ENCODE measurements around the gene QSOX2.

The QSOX2 gene

DNA sequence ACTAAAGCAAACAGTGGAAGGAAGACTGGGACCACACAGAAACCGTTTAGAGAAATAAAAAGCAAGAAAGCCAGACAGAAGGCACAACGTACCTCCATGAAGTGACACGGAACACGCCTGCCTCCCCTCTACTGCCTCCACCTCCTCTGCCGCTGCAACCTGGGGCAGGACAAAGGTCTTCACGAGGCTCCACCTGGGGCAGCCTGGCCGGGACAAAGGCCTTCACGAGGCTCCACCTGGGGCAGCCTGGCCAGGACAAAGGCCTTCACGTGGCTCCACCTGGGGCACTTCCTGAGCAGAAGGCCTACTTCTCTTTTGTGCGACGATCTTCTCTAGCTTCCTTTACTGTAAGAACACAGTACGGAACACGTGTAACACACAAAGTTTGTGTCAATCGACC is 11.7 kb downstream of the QSOX2 start:
- Histone ChIP-seq H3K27ac (ENCODE audit: low read depth, low read length) (no peak overlapping the region), H3K79me2 (ENCODE audit: control insufficient read depth, insufficient read depth, low read length, unreplicated experiment) (peaks cover 5% of the 10 kb centered on the region), H3K4me1 (ENCODE audit: control insufficient read depth, insufficient read depth, low read length, unreplicated experiment) (peaks cover 5% of the 10 kb centered on the region), H3K27me3 (ENCODE audit: insufficient read depth, low read length) (no peaks in the 10 kb centered on the region), H3K4me3 (ENCODE audit: low read depth, low read length) (no peak overlapping the region), H3K36me3 (ENCODE audit: insufficient read depth, low read length) (no peaks in the 10 kb centered on the region), H2AFZ (ENCODE audit: low read length, unreplicated experiment) (no peak overlapping the region)

GRCh38 chr9:136233411-136233810 is 12.2 kb downstream of the QSOX2 start:
- Histone ChIP-seq H3K4me1 (ENCODE audit: control insufficient read depth, insufficient read depth, low read length, unreplicated experiment) (peaks cover 10% of the 10 kb centered on the region), H2AFZ (ENCODE audit: low read length, unreplicated experiment) (no peak overlapping the region), H3K79me2 (ENCODE audit: control insufficient read depth, insufficient read depth, low read length, unreplicated experiment) (peaks cover 5% of the 10 kb centered on the region), H3K27ac (ENCODE audit: low read depth, low read length) (no peak overlapping the region), H3K4me3 (ENCODE audit: low read depth, low read length) (no peak overlapping the region), H3K36me3 (ENCODE audit: insufficient read depth, low read length) (no peaks in the 10 kb centered on the region), H3K27me3 (ENCODE audit: insufficient read depth, low read length) (no peaks in the 10 kb centered on the region)

GRCh38 chr9:136232969-136233368 is 12.6 kb downstream of the QSOX2 start:
- Histone ChIP-seq H3K27ac (ENCODE audit: low read depth, low read length) (no peak overlapping the region), H3K36me3 (ENCODE audit: insufficient read depth, low read length) (no peaks in the 10 kb centered on the region)

DNA sequence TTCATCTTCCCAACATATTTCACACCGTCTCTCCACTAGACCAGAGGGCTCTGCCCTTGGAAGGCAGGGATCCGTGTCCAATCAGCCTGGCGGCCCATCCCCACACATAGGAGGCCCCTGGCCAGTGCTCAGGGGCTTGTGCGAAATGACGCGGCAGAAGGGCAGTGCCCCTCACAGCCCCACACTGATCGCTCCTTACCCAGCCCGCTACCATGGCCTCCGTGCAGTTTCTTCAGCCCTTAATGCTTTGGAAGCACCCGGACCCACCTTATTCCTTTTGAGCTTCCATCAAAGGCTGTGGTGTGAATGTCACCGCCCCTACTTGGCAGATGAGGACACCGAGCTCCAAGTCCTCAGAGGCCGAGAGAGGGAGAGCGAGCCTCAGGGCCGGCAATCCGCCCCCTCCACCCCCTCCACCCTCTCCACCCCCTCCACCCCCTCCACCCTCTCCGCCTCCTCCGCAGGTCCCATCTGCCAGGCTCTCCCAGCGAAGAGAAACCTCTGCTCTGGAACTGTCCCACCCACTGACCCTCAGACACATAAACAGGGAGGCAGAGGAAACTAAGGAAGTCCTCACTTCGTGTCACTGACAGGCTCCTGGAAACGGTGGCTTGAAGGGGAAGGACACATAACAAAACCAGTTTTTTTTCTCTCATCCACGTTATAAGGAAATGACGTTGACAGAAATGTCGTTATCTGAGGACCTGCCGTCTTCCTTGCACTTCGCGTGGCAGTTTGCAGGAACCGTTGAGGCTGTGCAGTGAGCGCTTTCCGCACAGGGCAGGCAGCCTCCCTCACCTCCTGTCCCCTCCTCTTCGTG is 13.9 kb downstream of the QSOX2 start:
- no peak overlapping the region for H3K27ac ChIP-seq (ENCODE audit: low read depth, low read length)
- H3K36me3 ChIP-seq (ENCODE audit: insufficient read depth, low read length), result no peaks in the 10 kb centered on the region
- H3K27me3 ChIP-seq (ENCODE audit: insufficient read depth, low read length), result no peaks in the 10 kb centered on the region
- H3K79me2 ChIP-seq (ENCODE audit: control insufficient read depth, insufficient read depth, low read length, unreplicated experiment), result peaks cover 3% of the 10 kb centered on the region
- peaks cover 17% of the 10 kb centered on the region for H3K4me1 ChIP-seq (ENCODE audit: control insufficient read depth, insufficient read depth, low read length, unreplicated experiment)
- no peak overlapping the region for H3K4me3 ChIP-seq (ENCODE audit: low read depth, low read length)
- H2AFZ ChIP-seq (ENCODE audit: low read length, unreplicated experiment), result no peak overlapping the region

More at GRCh38 chr9:136232969-136233368, 12.6 kb downstream of the QSOX2 start:
- H3K79me2 ChIP-seq (ENCODE audit: control insufficient read depth, insufficient read depth, low read length, unreplicated experiment), result peaks cover 3% of the 10 kb centered on the region
- no peak overlapping the region for H3K4me3 ChIP-seq (ENCODE audit: low read depth, low read length)
- H3K27me3 ChIP-seq (ENCODE audit: insufficient read depth, low read length), result no peaks in the 10 kb centered on the region
- peaks cover 14% of the 10 kb centered on the region for H3K4me1 ChIP-seq (ENCODE audit: control insufficient read depth, insufficient read depth, low read length, unreplicated experiment)
- no peak overlapping the region for H2AFZ ChIP-seq (ENCODE audit: low read length, unreplicated experiment)

DNA sequence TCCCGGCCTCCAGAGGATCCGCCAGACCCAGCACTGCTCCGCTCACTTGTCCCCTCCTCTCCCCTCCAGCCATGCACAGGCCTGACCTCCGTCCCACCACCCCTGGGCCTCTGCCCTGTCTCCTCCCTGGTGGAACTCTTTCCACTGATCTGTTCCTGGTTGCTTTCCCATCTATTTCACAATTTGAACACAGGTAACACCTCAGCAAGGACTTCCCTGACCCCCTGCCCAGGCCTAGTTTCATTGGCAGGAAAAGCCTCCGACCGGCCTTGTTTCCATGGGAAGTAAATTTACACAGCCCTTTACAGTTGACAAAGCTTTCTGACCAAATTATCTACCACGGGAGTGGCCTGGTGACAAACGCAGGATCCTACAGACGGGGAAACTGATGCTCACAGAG is 14.8 kb downstream of the QSOX2 start:
- no peak overlapping the region for H2AFZ ChIP-seq (ENCODE audit: low read length, unreplicated experiment)
- no peak overlapping the region for H3K4me3 ChIP-seq (ENCODE audit: low read depth, low read length)
- no peaks in the 10 kb centered on the region for H3K27me3 ChIP-seq (ENCODE audit: insufficient read depth, low read length)
- no peaks in the 10 kb centered on the region for H3K36me3 ChIP-seq (ENCODE audit: insufficient read depth, low read length)
- H3K27ac ChIP-seq (ENCODE audit: low read depth, low read length), result no peak overlapping the region
- peaks cover 10% of the 10 kb centered on the region for H3K79me2 ChIP-seq (ENCODE audit: control insufficient read depth, insufficient read depth, low read length, unreplicated experiment)
- H3K4me1 ChIP-seq (ENCODE audit: control insufficient read depth, insufficient read depth, low read length, unreplicated experiment), result peaks cover 17% of the 10 kb centered on the region

GRCh38 chr9:136230365-136230764 is 15.2 kb downstream of the QSOX2 start:
- Histone ChIP-seq H2AFZ (ENCODE audit: low read length, unreplicated experiment) (no peak overlapping the region), H3K4me3 (ENCODE audit: low read depth, low read length) (no peak overlapping the region), H3K27me3 (ENCODE audit: insufficient read depth, low read length) (no peaks in the 10 kb centered on the region), H3K27ac (ENCODE audit: low read depth, low read length) (no peak overlapping the region), H3K36me3 (ENCODE audit: insufficient read depth, low read length) (no peaks in the 10 kb centered on the region), H3K79me2 (ENCODE audit: control insufficient read depth, insufficient read depth, low read length, unreplicated experiment) (peaks cover 14% of the 10 kb centered on the region), H3K4me1 (ENCODE audit: control insufficient read depth, insufficient read depth, low read length, unreplicated experiment) (peaks cover 17% of the 10 kb centered on the region)

GRCh38 chr9:136229096-136230065 is 16.2 kb downstream of the QSOX2 start:
- H3K79me2 ChIP-seq (ENCODE audit: control insufficient read depth, insufficient read depth, low read length, unreplicated experiment), result peaks cover 14% of the 10 kb centered on the region
- H3K36me3 ChIP-seq (ENCODE audit: insufficient read depth, low read length), result no peaks in the 10 kb centered on the region
- H3K4me1 ChIP-seq (ENCODE audit: control insufficient read depth, insufficient read depth, low read length, unreplicated experiment), result peaks cover 17% of the 10 kb centered on the region
- no peak overlapping the region for H2AFZ ChIP-seq (ENCODE audit: low read length, unreplicated experiment)
- H3K27me3 ChIP-seq (ENCODE audit: insufficient read depth, low read length), result no peaks in the 10 kb centered on the region
- H3K27ac ChIP-seq (ENCODE audit: low read depth, low read length), result no peak overlapping the region
- H3K4me3 ChIP-seq (ENCODE audit: low read depth, low read length), result no peak overlapping the region

DNA sequence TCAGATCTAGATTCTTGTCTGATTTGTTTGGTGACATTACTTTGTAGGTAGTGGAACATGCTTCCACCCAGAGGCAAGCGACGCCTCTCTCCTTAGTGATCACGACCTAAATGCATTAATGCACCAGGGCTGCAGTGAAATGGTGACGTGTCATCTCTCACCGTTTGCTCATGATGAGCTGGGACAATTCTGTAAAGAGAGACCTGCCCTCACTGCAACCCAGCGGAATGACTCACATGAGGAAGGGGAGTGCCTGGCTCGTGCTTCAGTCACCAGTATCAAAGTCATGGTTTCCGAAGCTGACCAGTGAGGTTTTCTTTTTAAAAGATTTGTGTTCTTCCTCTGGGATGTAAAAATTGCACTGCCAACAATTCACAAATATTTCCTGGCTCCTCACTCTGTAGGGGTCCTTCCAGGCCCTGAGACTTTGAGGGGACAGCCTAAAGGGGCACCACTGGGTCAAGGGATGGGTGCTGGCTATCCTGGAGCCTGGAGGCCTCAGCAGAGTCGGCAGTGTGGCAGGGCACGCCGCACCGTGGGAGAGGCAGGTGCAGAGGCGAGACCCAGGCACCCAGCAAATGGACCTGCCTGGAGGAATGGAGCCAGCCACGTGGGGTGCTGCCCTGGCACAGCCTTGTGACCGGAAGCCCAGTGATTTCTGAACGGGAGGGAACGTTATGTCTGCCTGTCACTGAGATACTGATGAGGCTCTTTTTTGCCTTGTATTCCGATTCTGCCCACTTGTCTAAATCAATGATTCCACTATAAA is 17.3 kb downstream of the QSOX2 start:
- Histone ChIP-seq H2AFZ (ENCODE audit: low read length, unreplicated experiment) (no peak overlapping the region), H3K27ac (ENCODE audit: low read depth, low read length) (peak overlapping the region; percentile 71), H3K4me1 (ENCODE audit: control insufficient read depth, insufficient read depth, low read length, unreplicated experiment) (peaks cover 17% of the 10 kb centered on the region), H3K4me3 (ENCODE audit: low read depth, low read length) (peak overlapping the region; percentile 49; the same call in 1 of the 2 replicates), H3K27me3 (ENCODE audit: insufficient read depth, low read length) (no peaks in the 10 kb centered on the region), H3K36me3 (ENCODE audit: insufficient read depth, low read length) (no peaks in the 10 kb centered on the region), H3K79me2 (ENCODE audit: control insufficient read depth, insufficient read depth, low read length, unreplicated experiment) (peaks cover 14% of the 10 kb centered on the region)

DNA sequence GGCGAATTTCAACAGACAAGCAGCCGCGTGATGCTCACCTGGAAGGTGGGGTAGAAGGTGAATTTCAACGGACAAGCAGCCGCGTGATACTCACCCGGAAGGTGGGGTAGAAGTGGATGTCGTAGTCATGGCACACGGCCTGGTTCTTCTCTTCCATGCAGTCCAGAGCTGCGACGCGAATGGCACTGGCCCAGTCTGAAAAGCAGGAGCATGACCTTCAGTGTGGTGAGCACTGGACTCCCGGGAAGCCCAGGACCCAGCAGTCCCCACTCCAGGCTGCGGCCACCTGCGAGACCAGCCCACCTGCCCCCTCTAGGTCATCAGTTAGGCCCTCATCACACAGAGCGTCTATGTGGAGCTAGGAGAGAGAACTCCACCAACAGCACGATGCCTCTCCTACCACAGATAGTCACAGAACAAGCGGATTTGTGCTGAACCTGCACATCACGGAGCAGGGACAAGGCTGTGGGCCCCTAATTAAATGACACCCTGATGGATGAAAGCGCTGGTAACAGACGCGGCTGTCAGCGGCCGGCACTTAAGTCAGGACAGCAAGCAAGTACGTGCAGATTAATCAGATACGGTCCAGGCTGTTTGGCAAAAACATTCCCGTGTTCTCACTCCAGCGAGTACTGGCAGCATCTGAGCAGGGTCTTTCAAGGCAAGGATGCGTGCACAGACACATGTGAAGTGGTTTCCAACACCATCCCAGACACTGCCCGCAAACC is 18.8 kb downstream of the QSOX2 start:
- Histone ChIP-seq H3K27me3 (ENCODE audit: insufficient read depth, low read length) (no peaks in the 10 kb centered on the region), H3K27ac (ENCODE audit: low read depth, low read length) (no peak overlapping the region), H3K4me3 (ENCODE audit: low read depth, low read length) (no peak overlapping the region), H3K79me2 (ENCODE audit: control insufficient read depth, insufficient read depth, low read length, unreplicated experiment) (peaks cover 14% of the 10 kb centered on the region), H3K4me1 (ENCODE audit: control insufficient read depth, insufficient read depth, low read length, unreplicated experiment) (peaks cover 17% of the 10 kb centered on the region), H2AFZ (ENCODE audit: low read length, unreplicated experiment) (no peak overlapping the region), H3K36me3 (ENCODE audit: insufficient read depth, low read length) (no peaks in the 10 kb centered on the region)

Measured in ACC112 (cell line).